Activated naive CD8-positive, alpha-beta T cell treated with anti-CD3 and anti-CD28 coated beads, Interleukin-2, amount 50 U/mL, for 24 hours (primary cell): Measurements from ENCODE around the gene NT5C1B.
A peak's percentile ranks its signal among the peaks of the same experiment; 100 is the strongest.

Experiments
- ATAC-seq: fragments of 150-1000 bp; cut with Tn5 transposase; one replicate; pipeline ENCODE4 v1.10.0; 2021
- DNase-seq: peaks from one replicate; pipeline ENCODE4 v3.0.0; 2021
- H3K27ac Mint-ChIP-seq: one replicate; pipeline ENCODE4 v1.8.0; 2021; ENCODE audit warnings: mild to moderate bottlenecking, mixed read lengths
- H3K27me3 Mint-ChIP-seq: one replicate; pipeline ENCODE4 v1.8.0; 2021; ENCODE audit warnings: mixed read lengths
- H3K36me3 Mint-ChIP-seq: one replicate; pipeline ENCODE4 v1.8.0; 2021; ENCODE audit warnings: low read depth, mixed read lengths
- H3K4me1 Mint-ChIP-seq: one replicate; pipeline ENCODE4 v1.8.0; 2021; ENCODE audit warnings: mixed read lengths
- H3K4me3 Mint-ChIP-seq: one replicate; pipeline ENCODE4 v1.8.0; 2021; ENCODE audit warnings: mild to moderate bottlenecking, moderate library complexity, mixed read lengths
- H3K9me3 Mint-ChIP-seq: one replicate; pipeline ENCODE4 v1.8.0; 2021; ENCODE audit warnings: mixed read lengths

The NT5C1B gene

GRCh38 chr2:18588049-18588448 is 1.3 kb downstream of the NT5C1B start:
- peaks cover 21% of the 10 kb centered on the region for H3K36me3 Mint-ChIP-seq
- DNase-seq (no peak), ATAC-seq (no peak)
- H3K4me3 Mint-ChIP-seq: no peak overlapping the region
- H3K9me3 Mint-ChIP-seq: peaks cover 11% of the 10 kb centered on the region
- H3K27ac Mint-ChIP-seq: no peak overlapping the region
- no peaks in the 10 kb centered on the region for H3K27me3 Mint-ChIP-seq
- H3K4me1 Mint-ChIP-seq: no peaks in the 10 kb centered on the region

DNA sequence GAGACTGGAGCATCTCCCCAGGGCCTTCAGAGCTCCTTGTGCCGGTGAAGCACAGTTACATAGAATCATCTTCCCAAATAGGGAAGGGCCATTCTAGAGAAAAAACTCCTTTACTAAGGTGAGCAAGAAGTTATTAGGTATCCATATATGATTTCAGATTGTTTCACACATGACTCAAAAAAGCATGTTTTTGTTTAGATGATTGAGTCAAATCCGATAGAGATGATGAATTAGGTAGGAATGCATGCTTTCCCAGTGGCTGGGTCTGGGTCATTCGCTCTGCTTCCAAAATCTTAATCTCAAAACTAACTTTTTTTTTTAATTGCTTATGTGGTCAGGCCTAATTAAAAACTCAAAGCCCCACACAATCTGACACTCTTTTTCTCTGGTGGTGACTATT is 3.8 kb downstream of the NT5C1B start:
- ATAC-seq (no peak), DNase-seq (no peak)
- Mint-ChIP-seq H3K27me3 (no peaks in the 10 kb centered on the region), H3K4me1 (no peaks in the 10 kb centered on the region), H3K27ac (no peak overlapping the region), H3K36me3 (peaks cover 15% of the 10 kb centered on the region), H3K4me3 (no peak overlapping the region), H3K9me3 (peaks cover 14% of the 10 kb centered on the region)

DNA sequence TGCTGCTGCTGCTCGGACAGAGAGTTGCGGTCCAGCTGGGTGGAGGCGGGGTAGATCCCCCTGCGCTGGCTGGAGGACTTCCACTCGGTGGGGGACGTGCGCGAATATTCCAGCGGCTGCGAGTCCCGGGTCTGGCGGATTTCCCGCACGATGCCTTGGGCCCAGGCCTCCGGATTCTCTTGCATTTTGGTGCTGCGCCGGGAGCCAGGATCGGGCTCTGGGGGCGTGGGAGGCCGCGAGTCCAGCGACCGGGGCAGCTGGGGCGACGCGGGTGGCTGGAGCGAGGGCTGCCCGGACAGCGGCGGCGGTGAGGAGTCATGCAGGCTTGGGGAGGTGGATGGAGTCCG is 4.8 kb downstream of the NT5C1B start:
- H3K9me3 Mint-ChIP-seq: peaks cover 14% of the 10 kb centered on the region
- peaks cover 15% of the 10 kb centered on the region for H3K36me3 Mint-ChIP-seq
- H3K4me3 Mint-ChIP-seq: no peak overlapping the region
- H3K27me3 Mint-ChIP-seq: no peaks in the 10 kb centered on the region
- ATAC-seq (no peak), DNase-seq (no peak)
- no peaks in the 10 kb centered on the region for H3K4me1 Mint-ChIP-seq
- no peak overlapping the region for H3K27ac Mint-ChIP-seq

GRCh38 chr2:18583905-18584607 is 5.3 kb downstream of the NT5C1B start:
- Mint-ChIP-seq H3K27me3 (no peaks in the 10 kb centered on the region), H3K4me3 (no peak overlapping the region), H3K36me3 (peaks cover 15% of the 10 kb centered on the region), H3K4me1 (no peaks in the 10 kb centered on the region), H3K27ac (no peak overlapping the region), H3K9me3 (peaks cover 20% of the 10 kb centered on the region)
- DNase-seq (no peak), ATAC-seq (no peak)

DNA sequence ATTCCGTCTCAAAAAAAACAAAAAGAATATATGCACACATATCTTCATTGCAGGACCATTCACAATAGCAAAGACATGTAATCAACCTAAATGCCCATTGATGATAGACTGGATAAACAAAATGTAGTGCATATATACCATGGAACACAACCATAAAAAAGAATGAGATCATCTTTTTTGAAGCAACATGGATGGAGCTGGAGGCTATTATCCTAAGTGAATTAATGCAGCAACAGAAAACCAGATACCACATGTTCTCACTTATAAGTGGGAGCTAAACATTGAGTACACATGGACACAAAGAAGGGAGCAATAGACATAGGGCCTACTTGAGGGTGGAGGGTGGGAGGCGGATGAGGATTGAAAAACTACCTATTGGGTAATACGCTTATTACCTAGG is 8.8 kb downstream of the NT5C1B start:
- Mint-ChIP-seq H3K36me3 (peaks cover 25% of the 10 kb centered on the region), H3K27me3 (no peaks in the 10 kb centered on the region), H3K9me3 (peaks cover 38% of the 10 kb centered on the region), H3K4me1 (no peaks in the 10 kb centered on the region), H3K4me3 (no peak overlapping the region), H3K27ac (no peak overlapping the region)
- DNase-seq (no peak), ATAC-seq (no peak)

GRCh38 chr2:18578033-18578432 is 11.3 kb downstream of the NT5C1B start:
- DNase-seq (no peak), ATAC-seq (no peak)
- Mint-ChIP-seq H3K4me3 (no peak overlapping the region), H3K9me3 (peaks cover 33% of the 10 kb centered on the region), H3K36me3 (peaks cover 15% of the 10 kb centered on the region), H3K27ac (no peak overlapping the region), H3K27me3 (no peaks in the 10 kb centered on the region), H3K4me1 (no peaks in the 10 kb centered on the region)

DNA sequence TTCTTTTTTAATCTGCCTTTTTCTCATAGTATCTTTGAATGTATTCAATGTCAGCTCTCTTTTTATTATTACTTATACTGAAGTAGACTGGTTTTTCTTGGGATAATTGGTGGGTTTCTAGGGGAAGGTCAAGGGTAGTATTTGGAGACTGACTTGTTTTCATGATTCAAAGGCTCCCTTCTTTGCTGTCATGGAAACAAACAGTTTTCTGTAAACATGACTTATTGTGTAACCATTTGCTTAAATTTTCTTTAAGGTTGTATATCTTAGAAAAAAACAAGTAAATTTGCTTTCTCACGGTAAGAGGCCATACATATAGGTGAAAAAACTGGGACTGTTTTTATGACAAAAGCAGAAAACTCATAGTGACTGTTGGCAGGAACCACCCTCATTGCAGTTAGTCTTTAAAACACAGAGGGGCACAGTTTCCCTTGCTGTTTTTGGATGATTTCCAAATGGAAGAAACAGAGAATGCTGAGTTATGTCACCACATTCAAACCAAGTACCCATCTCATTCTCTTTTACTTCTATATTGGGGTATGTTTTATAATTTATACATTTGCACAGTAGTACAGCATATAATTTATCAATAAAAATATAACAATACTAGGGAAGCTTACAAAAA is 23.1 kb downstream of the NT5C1B start:
- Mint-ChIP-seq H3K36me3 (peaks cover 35% of the 10 kb centered on the region), H3K27ac (no peak overlapping the region), H3K4me1 (no peaks in the 10 kb centered on the region), H3K9me3 (peaks cover 6% of the 10 kb centered on the region), H3K27me3 (no peaks in the 10 kb centered on the region), H3K4me3 (no peak overlapping the region)
- DNase-seq (no peak), ATAC-seq (no peak)

DNA sequence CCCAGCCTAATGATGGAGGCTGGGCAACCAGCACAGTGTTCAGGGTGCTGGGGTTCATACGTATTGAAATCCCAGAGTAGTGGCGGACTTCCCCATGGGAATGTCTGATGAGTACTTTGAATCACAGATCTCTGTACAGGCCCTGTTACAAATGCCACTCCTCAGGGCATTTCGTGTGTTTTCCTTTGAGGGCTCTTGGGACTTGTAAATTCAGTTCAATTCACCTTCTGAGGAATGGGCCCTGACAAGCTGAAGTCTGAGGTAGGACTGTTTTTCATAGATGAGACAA is 28.6 kb downstream of the NT5C1B start:
- no peaks in the 10 kb centered on the region for H3K27me3 Mint-ChIP-seq
- peaks cover 41% of the 10 kb centered on the region for H3K4me1 Mint-ChIP-seq
- ATAC-seq (no peak), DNase-seq (no peak)
- H3K9me3 Mint-ChIP-seq: peaks cover 6% of the 10 kb centered on the region
- H3K27ac Mint-ChIP-seq: peak overlapping the region; percentile 85
- peaks cover 35% of the 10 kb centered on the region for H3K36me3 Mint-ChIP-seq
- H3K4me3 Mint-ChIP-seq: peak overlapping the region; percentile 87

GRCh38 chr2:18560031-18560796 is 29.2 kb downstream of the NT5C1B start, which contains the start of gene RDH14:
RDH14 (minus strand) TSS chr2:18560653; CDS start chr2:18560572, 81 bp downstream.
- ATAC-seq: peak; percentile 95
- H3K4me3 Mint-ChIP-seq: peak within 1 kb of the TSS; percentile 87
- H3K4me1 Mint-ChIP-seq: peaks cover 41% of the 10 kb centered on the region
- peak; percentile 90 for DNase-seq
- H3K9me3 Mint-ChIP-seq: peaks cover 6% of the 10 kb centered on the region
- H3K36me3 Mint-ChIP-seq: peaks cover 38% of the 10 kb centered on the region
- H3K27me3 Mint-ChIP-seq: no peaks in the 10 kb centered on the region
- H3K27ac Mint-ChIP-seq: peak within 1 kb of the TSS; percentile 93

DNA sequence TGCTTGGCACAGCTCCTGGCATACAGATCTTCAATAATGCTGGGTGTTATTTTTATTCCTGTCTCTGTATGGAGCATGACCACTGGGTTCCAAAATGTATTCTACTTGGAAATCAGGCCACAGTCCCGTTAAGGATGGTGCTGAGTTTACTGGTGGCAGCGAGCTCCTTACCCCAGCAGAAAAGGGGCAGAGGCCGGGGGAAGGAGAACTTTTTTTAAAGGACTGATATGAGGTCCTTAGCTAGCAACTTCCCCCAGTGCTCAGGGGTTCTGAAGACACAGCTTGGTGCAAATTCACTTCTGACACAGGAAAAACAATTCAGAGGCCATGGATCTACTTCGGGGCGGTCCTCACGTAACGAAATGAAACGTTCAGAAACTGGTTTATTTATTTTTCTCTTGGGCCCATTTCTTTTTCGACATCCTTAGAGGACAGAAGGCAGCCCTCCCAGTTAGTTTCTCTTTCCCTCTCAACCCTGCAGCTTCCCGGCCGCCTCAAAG is 29.8 kb downstream of the NT5C1B start:
- Mint-ChIP-seq H3K4me1 (peaks cover 42% of the 10 kb centered on the region), H3K4me3 (peak overlapping the region; percentile 87), H3K27ac (peak overlapping the region; percentile 93), H3K27me3 (no peaks in the 10 kb centered on the region), H3K9me3 (peaks cover under 1% of the 10 kb centered on the region), H3K36me3 (peaks cover 36% of the 10 kb centered on the region)
- ATAC-seq (no peak), DNase-seq (no peak)

GRCh38 chr2:18558458-18558857 is 30.9 kb downstream of the NT5C1B start:
- DNase-seq (no peak), ATAC-seq (no peak)
- Mint-ChIP-seq H3K27me3 (no peaks in the 10 kb centered on the region), H3K9me3 (no peaks in the 10 kb centered on the region), H3K27ac (peak overlapping the region; percentile 93), H3K4me1 (peaks cover 47% of the 10 kb centered on the region), H3K36me3 (peaks cover 37% of the 10 kb centered on the region), H3K4me3 (no peak overlapping the region)

DNA sequence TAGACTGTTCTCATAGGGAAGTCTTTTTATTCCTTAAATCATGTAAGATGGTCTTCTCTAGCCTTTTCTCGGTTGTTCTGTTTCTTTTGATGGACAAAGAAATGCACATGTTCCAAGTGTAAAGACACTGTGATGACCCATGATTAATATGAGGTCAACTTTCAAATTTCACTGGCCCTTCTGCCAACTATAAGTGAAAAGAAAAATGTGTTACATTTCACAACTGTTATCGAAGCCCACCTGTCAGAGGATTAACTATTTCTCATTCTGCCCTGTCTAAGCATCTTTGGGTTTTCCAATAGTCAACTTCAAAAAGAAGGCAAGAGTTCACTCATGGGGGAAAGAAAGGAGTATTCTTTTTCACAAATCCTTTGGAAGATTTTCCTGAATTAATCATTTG is 32.2 kb downstream of the NT5C1B start:
- no peak for DNase-seq
- H3K27ac Mint-ChIP-seq: no peak overlapping the region
- no peaks in the 10 kb centered on the region for H3K27me3 Mint-ChIP-seq
- no peak overlapping the region for H3K4me3 Mint-ChIP-seq
- H3K9me3 Mint-ChIP-seq: no peaks in the 10 kb centered on the region
- H3K4me1 Mint-ChIP-seq: peaks cover 61% of the 10 kb centered on the region
- peaks cover 35% of the 10 kb centered on the region for H3K36me3 Mint-ChIP-seq
- no peak for ATAC-seq

- ATAC-seq (peak; percentile 88), DNase-seq (no peak)
- Mint-ChIP-seq H3K9me3 (no peaks in the 10 kb centered on the region), H3K27me3 (no peaks in the 10 kb centered on the region), H3K36me3 (peaks cover 39% of the 10 kb centered on the region), H3K27ac (peak overlapping the region; percentile 77), H3K4me1 (peaks cover 56% of the 10 kb centered on the region), H3K4me3 (peak overlapping the region; percentile 23)
These were observed 36.9 kb downstream of the NT5C1B start for GRCh38 chr2:18552351-18553077.

GRCh38 chr2:18551623-18552022 is 37.7 kb downstream of the NT5C1B start:
- ATAC-seq (no peak), DNase-seq (no peak)
- no peaks in the 10 kb centered on the region for H3K27me3 Mint-ChIP-seq
- H3K36me3 Mint-ChIP-seq: peaks cover 34% of the 10 kb centered on the region
- peaks cover 54% of the 10 kb centered on the region for H3K4me1 Mint-ChIP-seq
- H3K27ac Mint-ChIP-seq: no peak overlapping the region
- no peak overlapping the region for H3K4me3 Mint-ChIP-seq
- H3K9me3 Mint-ChIP-seq: no peaks in the 10 kb centered on the region
